DND-41 (cell line): Measurements from ENCODE around the gene GFY.

Source experiments
- EZH2 ChIP-seq: IDR thresholded peaks from 3 replicates; pipeline ENCODE4 v1.6.1; 2012; ENCODE audit warnings: borderline replicate concordance, low read depth, mild to moderate bottlenecking, moderate library complexity, low read length, inconsistent platforms; ENCODE audit not compliant: severe bottlenecking
- TF ChIP-seq, protein P1 (sequence below): IDR thresholded peaks from 2 replicates; pipeline ENCODE4 v1.5.1; 2012; ENCODE audit warnings: borderline replicate concordance, low read length, moderate library complexity, mild to moderate bottlenecking; ENCODE audit not compliant: poor library complexity, severe bottlenecking; ENCODE audit errors: extremely low read depth

DNA sequence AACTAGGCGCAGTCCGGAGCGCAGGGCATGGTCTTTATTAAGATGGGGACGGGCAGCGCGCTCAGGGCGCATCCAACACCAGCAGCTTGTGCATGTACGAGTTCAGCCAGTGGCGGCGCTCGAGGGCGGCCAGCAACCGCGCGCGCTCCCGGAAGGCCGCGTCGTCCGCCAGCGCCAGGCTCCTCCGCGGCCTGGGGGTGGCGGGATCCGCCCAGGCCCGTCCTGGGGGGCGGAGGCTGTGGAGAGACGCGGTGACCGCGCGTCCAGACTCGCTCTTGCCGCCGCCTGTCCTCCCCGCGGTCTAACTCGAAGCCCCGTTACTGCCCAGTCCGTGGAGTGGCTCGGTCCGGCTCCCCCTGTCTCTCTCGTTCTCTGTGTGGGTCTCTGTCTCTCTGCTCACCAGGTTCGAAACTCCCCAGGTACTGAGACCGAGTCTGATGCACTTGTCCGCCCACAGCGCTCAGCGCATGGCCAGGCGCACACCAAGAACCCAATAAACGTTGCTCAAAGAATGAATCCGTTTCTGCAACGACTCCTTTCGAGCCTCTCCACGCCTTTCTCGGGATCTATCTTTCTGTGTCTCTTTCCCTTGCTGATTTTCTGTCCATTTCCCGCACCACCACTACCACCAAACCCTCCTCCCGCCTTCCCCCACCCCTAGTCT lies 2.6 kb upstream of the GFY start:
- TF ChIP-seq, protein P1, sequence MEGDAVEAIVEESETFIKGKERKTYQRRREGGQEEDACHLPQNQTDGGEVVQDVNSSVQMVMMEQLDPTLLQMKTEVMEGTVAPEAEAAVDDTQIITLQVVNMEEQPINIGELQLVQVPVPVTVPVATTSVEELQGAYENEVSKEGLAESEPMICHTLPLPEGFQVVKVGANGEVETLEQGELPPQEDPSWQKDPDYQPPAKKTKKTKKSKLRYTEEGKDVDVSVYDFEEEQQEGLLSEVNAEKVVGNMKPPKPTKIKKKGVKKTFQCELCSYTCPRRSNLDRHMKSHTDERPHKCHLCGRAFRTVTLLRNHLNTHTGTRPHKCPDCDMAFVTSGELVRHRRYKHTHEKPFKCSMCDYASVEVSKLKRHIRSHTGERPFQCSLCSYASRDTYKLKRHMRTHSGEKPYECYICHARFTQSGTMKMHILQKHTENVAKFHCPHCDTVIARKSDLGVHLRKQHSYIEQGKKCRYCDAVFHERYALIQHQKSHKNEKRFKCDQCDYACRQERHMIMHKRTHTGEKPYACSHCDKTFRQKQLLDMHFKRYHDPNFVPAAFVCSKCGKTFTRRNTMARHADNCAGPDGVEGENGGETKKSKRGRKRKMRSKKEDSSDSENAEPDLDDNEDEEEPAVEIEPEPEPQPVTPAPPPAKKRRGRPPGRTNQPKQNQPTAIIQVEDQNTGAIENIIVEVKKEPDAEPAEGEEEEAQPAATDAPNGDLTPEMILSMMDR: no peak
- no peak for TF ChIP-seq EZH2
